GM06990 (cell line): ENCODE results near the gene HTR2A.

ENCODE experiments used
- DNase-seq: peaks from one replicate; pipeline ENCODE4 v3.0.0-alpha.2; 2011; ENCODE audit not compliant: insufficient read length; ENCODE audit errors: extremely low read depth
- H3K27me3 ChIP-seq: replicated peaks from 2 replicates; pipeline ENCODE4 v1.6.0; 2011; ENCODE audit warnings: low read length; ENCODE audit not compliant: control insufficient read depth, insufficient read depth
- H3K36me3 ChIP-seq: 2 replicates; pipeline ENCODE4 v1.5.1; 2011; ENCODE audit warnings: low read length; ENCODE audit not compliant: control insufficient read depth, insufficient read depth
- H3K4me3 ChIP-seq: replicated peaks from 2 replicates; pipeline ENCODE4 v1.5.1; 2011; ENCODE audit warnings: low read depth, mild to moderate bottlenecking, control low read depth, low read length
- TF ChIP-seq, protein P1 (sequence below): IDR thresholded peaks from 2 replicates; pipeline ENCODE4 v1.5.1; 2011; ENCODE audit warnings: low read length, control low read depth, mild to moderate bottlenecking, inconsistent platforms; ENCODE audit not compliant: insufficient read depth, poor library complexity, severe bottlenecking

HTR2A gene

DNA sequence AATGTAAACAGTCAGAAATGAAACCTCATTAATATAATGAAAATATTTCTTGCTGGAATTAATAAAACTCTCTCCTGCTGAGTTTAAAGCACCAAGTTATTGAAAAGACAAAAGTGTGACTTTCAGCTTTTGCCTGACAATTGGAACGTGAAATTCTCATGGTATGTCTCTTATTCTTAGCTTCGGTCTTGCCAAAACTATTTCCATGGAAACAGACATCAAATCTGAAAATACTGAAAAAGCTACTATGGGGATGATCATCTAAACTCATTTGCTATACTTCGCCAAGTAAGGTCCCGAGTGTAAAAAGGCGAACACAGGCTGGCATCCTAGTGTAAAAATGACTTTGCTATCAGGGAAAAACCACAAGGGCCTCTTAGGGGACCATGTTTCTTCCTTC is 22.8 kb downstream of the HTR2A start:
- no peak for DNase-seq
- H3K27me3 ChIP-seq = no peaks in the 10 kb centered on the region
- TF ChIP-seq, protein P1, sequence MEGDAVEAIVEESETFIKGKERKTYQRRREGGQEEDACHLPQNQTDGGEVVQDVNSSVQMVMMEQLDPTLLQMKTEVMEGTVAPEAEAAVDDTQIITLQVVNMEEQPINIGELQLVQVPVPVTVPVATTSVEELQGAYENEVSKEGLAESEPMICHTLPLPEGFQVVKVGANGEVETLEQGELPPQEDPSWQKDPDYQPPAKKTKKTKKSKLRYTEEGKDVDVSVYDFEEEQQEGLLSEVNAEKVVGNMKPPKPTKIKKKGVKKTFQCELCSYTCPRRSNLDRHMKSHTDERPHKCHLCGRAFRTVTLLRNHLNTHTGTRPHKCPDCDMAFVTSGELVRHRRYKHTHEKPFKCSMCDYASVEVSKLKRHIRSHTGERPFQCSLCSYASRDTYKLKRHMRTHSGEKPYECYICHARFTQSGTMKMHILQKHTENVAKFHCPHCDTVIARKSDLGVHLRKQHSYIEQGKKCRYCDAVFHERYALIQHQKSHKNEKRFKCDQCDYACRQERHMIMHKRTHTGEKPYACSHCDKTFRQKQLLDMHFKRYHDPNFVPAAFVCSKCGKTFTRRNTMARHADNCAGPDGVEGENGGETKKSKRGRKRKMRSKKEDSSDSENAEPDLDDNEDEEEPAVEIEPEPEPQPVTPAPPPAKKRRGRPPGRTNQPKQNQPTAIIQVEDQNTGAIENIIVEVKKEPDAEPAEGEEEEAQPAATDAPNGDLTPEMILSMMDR = no peak
- no peaks in the 10 kb centered on the region for H3K36me3 ChIP-seq
- no peak overlapping the region for H3K4me3 ChIP-seq

DNA sequence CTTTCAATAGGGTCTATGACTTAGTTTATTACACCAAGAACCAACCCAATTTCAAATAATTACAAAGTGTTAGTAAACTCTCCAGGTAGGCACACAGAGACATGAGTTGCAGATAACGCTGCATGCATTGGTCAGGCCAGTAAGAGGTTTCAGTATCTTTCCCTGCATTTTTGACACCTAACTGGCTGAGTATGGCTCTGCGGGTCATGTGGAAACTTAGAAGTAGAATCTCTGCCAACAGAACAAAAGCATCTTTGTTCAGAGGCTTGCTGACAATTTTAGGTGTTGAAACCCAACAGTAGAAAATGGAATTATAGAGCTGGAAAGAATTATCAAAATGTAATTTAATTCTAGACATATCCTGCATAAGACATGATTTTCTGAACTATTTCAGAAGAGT is 25.3 kb downstream of the HTR2A start:
- Histone ChIP-seq H3K36me3 (no peaks in the 10 kb centered on the region), H3K4me3 (no peak overlapping the region), H3K27me3 (no peaks in the 10 kb centered on the region)
- DNase-seq = no peak
- TF ChIP-seq, protein P1 = no peak

DNA sequence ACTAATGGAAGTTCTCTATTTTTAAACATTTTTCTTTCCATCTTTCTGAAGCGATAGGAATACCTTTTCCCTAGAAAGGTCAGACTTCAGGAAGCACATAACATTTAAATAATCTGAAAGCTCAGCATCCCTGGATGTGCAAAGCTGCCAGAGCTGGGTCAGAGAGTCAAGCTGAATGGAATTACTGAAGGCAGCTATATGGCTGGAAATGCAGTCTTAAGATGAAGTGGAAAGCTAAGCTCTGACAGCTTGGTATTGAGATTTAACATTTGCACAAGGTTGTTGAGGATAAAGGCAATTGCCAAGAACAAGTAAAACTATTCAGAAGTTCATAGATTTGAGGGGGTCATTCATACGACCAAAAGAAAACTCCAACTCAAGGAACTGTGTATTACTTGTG is 28.8 kb downstream of the HTR2A start:
- TF ChIP-seq, protein P1 = no peak
- DNase-seq = no peak
- no peak overlapping the region for H3K4me3 ChIP-seq
- no peaks in the 10 kb centered on the region for H3K27me3 ChIP-seq
- H3K36me3 ChIP-seq = no peaks in the 10 kb centered on the region

DNA sequence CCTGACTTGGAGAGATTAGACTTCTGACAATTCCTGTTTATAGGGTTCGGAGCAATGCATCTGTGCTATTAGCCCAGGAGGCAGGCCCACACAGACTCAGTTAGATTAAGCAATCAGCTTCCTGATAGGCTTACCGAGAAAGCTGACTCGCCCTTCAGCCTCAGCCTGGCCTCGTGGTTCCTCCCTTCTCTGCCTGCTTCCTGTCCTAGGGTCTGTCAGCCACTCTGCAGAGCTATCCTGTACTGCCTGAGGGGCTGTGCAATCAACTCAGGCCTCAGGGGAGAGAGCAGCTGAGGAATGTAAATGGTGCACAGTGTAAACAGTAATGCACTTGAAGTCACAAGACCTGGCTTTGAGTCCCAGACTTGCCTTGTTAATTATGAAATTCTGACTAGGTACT is 30.7 kb downstream of the HTR2A start:
- no peak for DNase-seq
- Histone ChIP-seq H3K4me3 (no peak overlapping the region), H3K27me3 (no peaks in the 10 kb centered on the region), H3K36me3 (no peaks in the 10 kb centered on the region)
- TF ChIP-seq, protein P1 = no peak

DNA sequence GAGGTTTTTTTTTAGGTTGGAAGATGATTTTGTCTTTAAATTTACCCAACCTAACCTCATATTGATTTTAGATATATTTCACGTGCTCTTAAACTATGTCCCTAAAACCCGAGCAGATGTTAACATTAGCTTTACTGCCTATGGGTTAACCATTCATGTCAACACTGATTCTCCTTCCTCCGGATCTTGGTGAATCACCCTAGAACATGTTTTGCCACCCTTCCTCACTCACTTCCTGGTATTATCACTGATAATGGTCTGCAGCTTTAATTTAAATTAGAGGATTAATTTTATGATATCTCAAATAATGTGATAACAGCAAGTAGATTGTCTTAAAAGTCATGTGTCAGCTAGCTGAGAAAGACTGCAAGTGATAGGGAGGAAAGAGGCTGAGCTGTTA is 31.9 kb downstream of the HTR2A start:
- no peak for DNase-seq
- Histone ChIP-seq H3K36me3 (no peaks in the 10 kb centered on the region), H3K4me3 (no peak overlapping the region), H3K27me3 (no peaks in the 10 kb centered on the region)
- TF ChIP-seq, protein P1 = no peak

DNA sequence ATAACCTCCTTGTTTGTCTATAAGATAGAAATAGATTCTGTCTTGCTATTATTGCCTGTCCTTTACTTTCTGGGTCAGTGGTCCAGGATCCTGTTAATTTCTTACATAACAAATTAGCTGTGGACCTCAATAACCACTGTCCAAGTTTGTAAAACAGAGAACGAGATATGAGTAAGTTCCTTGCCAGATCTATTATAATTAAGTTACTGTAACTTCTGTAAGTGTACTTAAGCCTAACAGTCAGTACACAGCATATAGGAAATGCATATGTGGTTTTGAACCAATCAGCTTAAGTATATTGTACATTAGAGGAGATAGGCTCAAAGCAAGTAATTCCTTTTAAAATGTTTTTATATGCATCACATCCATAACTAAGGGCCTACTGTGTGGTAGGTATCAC is 34.9 kb downstream of the HTR2A start:
- DNase-seq = no peak
- Histone ChIP-seq H3K27me3 (no peaks in the 10 kb centered on the region), H3K4me3 (no peak overlapping the region), H3K36me3 (no peaks in the 10 kb centered on the region)
- TF ChIP-seq, protein P1 = no peak
